SU-DHL-6 (cell line): ENCODE data around the gene OXCT1.

Source experiments
- EZH2phosphoT487 ChIP-seq: fragments of 200-600 bp; sonication (generic), shearing (Covaris generic); conservative IDR thresholded peaks from 2 replicates; pipeline ENCODE4 v1.6.1; 2018; ENCODE audit warnings: mild to moderate bottlenecking, antibody characterized with exemption, low read length, moderate library complexity, mixed read lengths
- TF ChIP-seq, protein P1 (sequence below): fragments of 200-600 bp; sonication (generic); IDR thresholded peaks from one replicate; pipeline ENCODE4 v1.5.1; 2017; ENCODE audit warnings: antibody characterized with exemption, mild to moderate bottlenecking, low read length, moderate library complexity; ENCODE audit not compliant: insufficient read depth, poor library complexity, severe bottlenecking

DNA sequence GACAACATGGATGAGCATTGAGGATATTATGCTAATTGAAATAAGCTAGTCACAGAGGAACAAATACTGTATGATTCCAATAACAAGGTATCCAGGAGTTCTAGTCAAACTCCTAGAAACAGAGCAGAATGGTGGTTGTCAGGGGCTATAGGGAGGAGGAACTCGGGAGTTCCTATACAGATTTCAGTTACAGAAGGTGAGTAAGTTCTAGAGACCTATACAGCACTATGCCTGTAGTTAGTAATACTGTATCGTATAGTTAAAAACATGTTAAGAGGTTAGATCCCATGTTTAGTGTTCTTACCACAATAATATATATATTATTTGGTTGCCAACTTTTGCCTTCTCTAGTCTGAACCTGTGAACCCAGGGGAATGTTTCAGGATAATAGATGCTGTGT is 7.9 kb upstream of the OXCT1 start:
- TF ChIP-seq, protein P1, sequence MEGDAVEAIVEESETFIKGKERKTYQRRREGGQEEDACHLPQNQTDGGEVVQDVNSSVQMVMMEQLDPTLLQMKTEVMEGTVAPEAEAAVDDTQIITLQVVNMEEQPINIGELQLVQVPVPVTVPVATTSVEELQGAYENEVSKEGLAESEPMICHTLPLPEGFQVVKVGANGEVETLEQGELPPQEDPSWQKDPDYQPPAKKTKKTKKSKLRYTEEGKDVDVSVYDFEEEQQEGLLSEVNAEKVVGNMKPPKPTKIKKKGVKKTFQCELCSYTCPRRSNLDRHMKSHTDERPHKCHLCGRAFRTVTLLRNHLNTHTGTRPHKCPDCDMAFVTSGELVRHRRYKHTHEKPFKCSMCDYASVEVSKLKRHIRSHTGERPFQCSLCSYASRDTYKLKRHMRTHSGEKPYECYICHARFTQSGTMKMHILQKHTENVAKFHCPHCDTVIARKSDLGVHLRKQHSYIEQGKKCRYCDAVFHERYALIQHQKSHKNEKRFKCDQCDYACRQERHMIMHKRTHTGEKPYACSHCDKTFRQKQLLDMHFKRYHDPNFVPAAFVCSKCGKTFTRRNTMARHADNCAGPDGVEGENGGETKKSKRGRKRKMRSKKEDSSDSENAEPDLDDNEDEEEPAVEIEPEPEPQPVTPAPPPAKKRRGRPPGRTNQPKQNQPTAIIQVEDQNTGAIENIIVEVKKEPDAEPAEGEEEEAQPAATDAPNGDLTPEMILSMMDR = no peak
- no peak for TF ChIP-seq EZH2phosphoT487
